Measurements from ENCODE around the gene CACNA2D1.

Gene CACNA2D1

GRCh38 chr7:82131215-82131614 is 312.4 kb downstream of the CACNA2D1 start:
- H3K4me1 ChIP-seq (ENCODE audit: control insufficient read depth in 1 of 2, insufficient read depth in 2 of 2, low read length in 2 of 2), result peaks cover 0 to 6% of the 10 kb centered on the region in 2 donors
- H3K4me3 ChIP-seq (ENCODE audit: low read depth in 1 of 2, low read length in 2 of 2), result no peak overlapping the region
- no peaks in the 10 kb centered on the region for H3K36me3 ChIP-seq (ENCODE audit: control insufficient read depth in 1 of 2, insufficient read depth in 2 of 2, low read length in 2 of 2)
- H3K27ac ChIP-seq (ENCODE audit: low read length), result no peak overlapping the region
- H3K27me3 ChIP-seq (ENCODE audit: low read depth, low read length), result no peaks in the 10 kb centered on the region
- no peaks in the 10 kb centered on the region for H3K9me3 ChIP-seq (ENCODE audit: control insufficient read depth in 1 of 2, low read length in 2 of 2)

DNA sequence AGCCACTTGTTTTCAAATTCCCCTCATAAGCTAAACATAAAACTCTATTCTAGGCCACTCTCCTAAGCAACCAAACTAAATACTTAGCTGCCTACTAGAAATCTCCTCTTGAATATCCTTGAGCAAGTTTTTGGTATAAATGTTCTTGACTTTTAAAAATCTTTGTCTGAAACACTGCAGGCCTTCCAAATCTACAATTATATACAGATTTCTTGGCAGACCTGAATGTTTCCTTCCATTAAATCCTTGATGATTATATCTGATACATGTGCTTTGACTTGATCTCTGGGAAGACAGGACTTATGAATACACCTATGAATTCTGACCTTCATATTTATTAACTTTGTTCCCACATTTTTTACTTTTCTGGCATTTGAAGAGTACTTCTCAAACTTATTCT is 314.5 kb downstream of the CACNA2D1 start:
- Histone ChIP-seq H3K27me3 (ENCODE audit: low read depth, low read length) (no peaks in the 10 kb centered on the region), H3K9me3 (ENCODE audit: control insufficient read depth in 1 of 2, low read length in 2 of 2) (peaks cover 5 to 6% of the 10 kb centered on the region in 2 donors), H3K27ac (ENCODE audit: low read length) (no peak overlapping the region), H3K4me1 (ENCODE audit: control insufficient read depth in 1 of 2, insufficient read depth in 2 of 2, low read length in 2 of 2) (peaks cover 0 to 6% of the 10 kb centered on the region in 2 donors), H3K36me3 (ENCODE audit: control insufficient read depth in 1 of 2, insufficient read depth in 2 of 2, low read length in 2 of 2) (peaks cover 0 to 4% of the 10 kb centered on the region in 2 donors), H3K4me3 (ENCODE audit: low read depth in 1 of 2, low read length in 2 of 2) (no peak overlapping the region)

DNA sequence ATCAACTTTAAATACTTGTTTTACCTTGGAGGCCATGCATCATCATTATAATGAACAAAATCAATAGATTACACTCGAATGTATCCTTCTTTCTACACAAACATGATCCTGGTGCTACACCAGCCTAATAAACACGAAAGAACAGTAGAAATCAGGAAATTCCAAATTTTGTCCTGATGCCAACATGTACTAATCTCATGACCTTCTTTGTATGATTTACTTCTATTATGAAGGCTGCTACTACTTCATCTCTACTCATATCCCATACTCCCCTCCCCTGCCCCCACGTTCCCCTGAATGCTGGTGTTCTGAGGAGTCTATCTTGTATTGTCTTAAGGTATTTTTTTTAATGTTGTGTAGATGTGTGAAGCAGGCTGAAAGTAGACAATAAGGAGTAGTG is 315.0 kb downstream of the CACNA2D1 start:
- Histone ChIP-seq H3K36me3 (ENCODE audit: control insufficient read depth in 1 of 2, insufficient read depth in 2 of 2, low read length in 2 of 2) (peaks cover 0 to 6% of the 10 kb centered on the region in 2 donors), H3K4me3 (ENCODE audit: low read depth in 1 of 2, low read length in 2 of 2) (no peak overlapping the region), H3K4me1 (ENCODE audit: control insufficient read depth in 1 of 2, insufficient read depth in 2 of 2, low read length in 2 of 2) (peaks cover 0 to 6% of the 10 kb centered on the region in 2 donors), H3K9me3 (ENCODE audit: control insufficient read depth in 1 of 2, low read length in 2 of 2) (peaks cover 6% of the 10 kb centered on the region in 2 donors), H3K27ac (ENCODE audit: low read length) (no peak overlapping the region), H3K27me3 (ENCODE audit: low read depth, low read length) (no peaks in the 10 kb centered on the region)

GRCh38 chr7:82126576-82126975 is 317.0 kb downstream of the CACNA2D1 start:
- Histone ChIP-seq H3K36me3 (ENCODE audit: control insufficient read depth in 1 of 2, insufficient read depth in 2 of 2, low read length in 2 of 2) (peaks cover 0 to 6% of the 10 kb centered on the region in 2 donors), H3K9me3 (ENCODE audit: control insufficient read depth in 1 of 2, low read length in 2 of 2) (peaks cover 6% of the 10 kb centered on the region in 2 donors), H3K4me3 (ENCODE audit: low read depth in 1 of 2, low read length in 2 of 2) (no peak overlapping the region), H3K27ac (ENCODE audit: low read length) (no peak overlapping the region), H3K27me3 (ENCODE audit: low read depth, low read length) (no peaks in the 10 kb centered on the region), H3K4me1 (ENCODE audit: control insufficient read depth in 1 of 2, insufficient read depth in 2 of 2, low read length in 2 of 2) (peaks cover 0 to 6% of the 10 kb centered on the region in 2 donors)

DNA sequence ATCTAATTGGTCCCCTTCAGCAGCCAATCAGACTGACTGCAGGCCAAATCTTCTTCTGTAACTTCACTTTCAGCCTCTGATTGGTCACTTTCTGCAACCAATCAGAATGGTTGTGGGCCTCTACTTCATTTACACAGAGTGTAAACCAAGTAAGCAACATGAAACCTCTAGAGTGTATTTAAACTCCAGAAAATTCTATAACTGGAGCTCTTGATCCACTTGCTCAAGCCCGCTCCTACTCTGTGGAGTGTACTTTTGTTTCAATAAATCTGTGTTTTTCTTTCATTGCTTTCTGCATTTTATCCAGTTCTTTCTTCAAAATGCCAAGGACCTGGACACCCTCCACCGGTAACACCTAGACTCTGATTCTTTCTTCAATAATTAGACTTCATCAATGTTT is 319.1 kb downstream of the CACNA2D1 start:
- Histone ChIP-seq H3K9me3 (ENCODE audit: control insufficient read depth in 1 of 2, low read length in 2 of 2) (peaks cover 6% of the 10 kb centered on the region in 2 donors), H3K27ac (ENCODE audit: low read length) (no peak overlapping the region), H3K36me3 (ENCODE audit: control insufficient read depth in 1 of 2, insufficient read depth in 2 of 2, low read length in 2 of 2) (peaks cover 0 to 6% of the 10 kb centered on the region in 2 donors), H3K4me1 (ENCODE audit: control insufficient read depth in 1 of 2, insufficient read depth in 2 of 2, low read length in 2 of 2) (peaks cover 0 to 6% of the 10 kb centered on the region in 2 donors), H3K27me3 (ENCODE audit: low read depth, low read length) (no peaks in the 10 kb centered on the region), H3K4me3 (ENCODE audit: low read depth in 1 of 2, low read length in 2 of 2) (no peak overlapping the region)

DNA sequence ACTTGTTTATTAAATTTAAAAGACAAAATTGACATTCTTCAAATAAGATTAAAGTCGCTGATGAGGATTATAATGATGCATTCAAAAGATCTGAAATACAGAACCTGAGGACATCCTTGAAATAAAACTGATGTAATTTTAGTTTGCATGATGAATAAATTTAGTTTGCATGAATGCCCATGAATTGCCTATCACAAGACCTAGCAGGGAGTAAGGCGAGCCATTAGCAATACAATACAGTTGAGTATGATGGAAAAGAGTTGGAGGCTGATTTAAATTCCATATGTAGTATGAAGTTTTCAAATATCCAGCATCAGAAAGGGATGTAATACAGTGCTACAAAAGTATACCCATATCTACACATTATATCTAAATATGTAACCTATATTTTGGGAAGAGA is 321.3 kb downstream of the CACNA2D1 start:
- Histone ChIP-seq H3K9me3 (ENCODE audit: control insufficient read depth in 1 of 2, low read length in 2 of 2) (peaks cover 6% of the 10 kb centered on the region in 2 donors), H3K4me1 (ENCODE audit: control insufficient read depth in 1 of 2, insufficient read depth in 2 of 2, low read length in 2 of 2) (no peaks in the 10 kb centered on the region), H3K36me3 (ENCODE audit: control insufficient read depth in 1 of 2, insufficient read depth in 2 of 2, low read length in 2 of 2) (peaks cover 0 to 6% of the 10 kb centered on the region in 2 donors), H3K27ac (ENCODE audit: low read length) (no peak overlapping the region), H3K27me3 (ENCODE audit: low read depth, low read length) (no peaks in the 10 kb centered on the region), H3K4me3 (ENCODE audit: low read depth in 1 of 2, low read length in 2 of 2) (no peak overlapping the region)

- Histone ChIP-seq H3K27ac (ENCODE audit: low read length) (no peak overlapping the region), H3K4me1 (ENCODE audit: control insufficient read depth in 1 of 2, insufficient read depth in 2 of 2, low read length in 2 of 2) (no peaks in the 10 kb centered on the region), H3K9me3 (ENCODE audit: control insufficient read depth in 1 of 2, low read length in 2 of 2) (no peaks in the 10 kb centered on the region), H3K36me3 (ENCODE audit: control insufficient read depth in 1 of 2, insufficient read depth in 2 of 2, low read length in 2 of 2) (no peaks in the 10 kb centered on the region), H3K4me3 (ENCODE audit: low read depth in 1 of 2, low read length in 2 of 2) (no peak overlapping the region), H3K27me3 (ENCODE audit: low read depth, low read length) (no peaks in the 10 kb centered on the region)
Measured at GRCh38 chr7:82114237-82114636, 329.3 kb downstream of the CACNA2D1 start.

DNA sequence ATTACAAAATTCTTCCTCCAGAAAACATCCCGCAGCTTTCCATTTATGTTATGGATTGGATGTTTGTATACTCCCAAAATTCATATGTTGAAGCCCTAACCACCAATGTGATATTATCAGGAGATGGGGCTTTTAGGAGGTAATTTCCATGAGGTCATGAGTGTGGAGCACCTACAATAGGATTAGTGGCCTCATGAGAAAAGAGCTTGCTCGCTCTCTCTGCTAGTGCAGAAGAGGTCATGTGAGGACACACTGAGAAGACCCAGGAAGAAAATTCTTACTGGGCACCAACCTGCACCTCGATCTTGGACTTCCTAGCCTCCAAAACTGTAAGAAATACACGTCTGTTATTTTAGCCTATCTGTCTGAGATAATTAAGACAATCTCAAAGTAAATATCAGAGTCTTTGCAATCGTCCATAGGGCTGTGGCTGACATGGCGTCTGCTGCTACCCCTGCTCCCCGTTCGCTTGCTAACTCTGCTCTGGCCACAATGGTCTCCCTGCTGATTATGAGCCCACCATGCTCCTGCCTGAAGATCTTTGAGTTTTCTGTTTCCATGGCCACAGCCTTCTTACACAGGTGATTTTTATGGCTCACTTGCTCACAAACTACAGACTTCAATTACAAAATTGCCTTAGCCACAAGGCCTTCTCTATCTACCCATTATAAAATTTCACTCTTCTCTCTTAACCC is 333.3 kb downstream of the CACNA2D1 start:
- Histone ChIP-seq H3K36me3 (ENCODE audit: control insufficient read depth in 1 of 2, insufficient read depth in 2 of 2, low read length in 2 of 2) (no peaks in the 10 kb centered on the region), H3K9me3 (ENCODE audit: control insufficient read depth in 1 of 2, low read length in 2 of 2) (no peaks in the 10 kb centered on the region), H3K27me3 (ENCODE audit: low read depth, low read length) (no peaks in the 10 kb centered on the region), H3K27ac (ENCODE audit: low read length) (no peak overlapping the region), H3K4me1 (ENCODE audit: control insufficient read depth in 1 of 2, insufficient read depth in 2 of 2, low read length in 2 of 2) (no peaks in the 10 kb centered on the region), H3K4me3 (ENCODE audit: low read depth in 1 of 2, low read length in 2 of 2) (no peak overlapping the region)

GRCh38 chr7:82109288-82109687 is 334.3 kb downstream of the CACNA2D1 start:
- Histone ChIP-seq H3K4me3 (ENCODE audit: low read depth in 1 of 2, low read length in 2 of 2) (no peak overlapping the region), H3K4me1 (ENCODE audit: control insufficient read depth in 1 of 2, insufficient read depth in 2 of 2, low read length in 2 of 2) (no peaks in the 10 kb centered on the region), H3K27ac (ENCODE audit: low read length) (no peak overlapping the region), H3K9me3 (ENCODE audit: control insufficient read depth in 1 of 2, low read length in 2 of 2) (no peaks in the 10 kb centered on the region), H3K36me3 (ENCODE audit: control insufficient read depth in 1 of 2, insufficient read depth in 2 of 2, low read length in 2 of 2) (no peaks in the 10 kb centered on the region), H3K27me3 (ENCODE audit: low read depth, low read length) (no peaks in the 10 kb centered on the region)

DNA sequence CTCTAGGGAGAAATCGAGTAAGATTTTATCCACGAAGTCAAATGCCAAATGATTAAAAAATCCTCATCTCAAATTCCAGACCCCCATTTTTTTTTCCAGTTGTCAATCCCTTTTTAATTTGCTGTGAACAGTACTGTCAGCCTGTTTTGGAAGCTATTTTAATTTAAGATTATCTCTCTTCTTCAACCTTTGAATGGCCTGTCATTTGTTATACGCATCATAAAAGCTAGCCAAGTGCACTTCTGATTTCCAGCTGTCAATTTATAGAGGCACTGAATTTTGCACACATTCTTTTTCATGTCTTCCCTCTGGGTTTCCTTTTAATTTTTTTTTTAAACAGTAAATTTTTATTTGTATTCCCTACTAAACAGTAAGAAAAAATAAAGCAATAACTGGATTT is 337.4 kb downstream of the CACNA2D1 start:
- no peaks in the 10 kb centered on the region for H3K9me3 ChIP-seq (ENCODE audit: control insufficient read depth in 1 of 2, low read length in 2 of 2)
- H3K27me3 ChIP-seq (ENCODE audit: low read depth, low read length), result no peaks in the 10 kb centered on the region
- no peak overlapping the region for H3K4me3 ChIP-seq (ENCODE audit: low read depth in 1 of 2, low read length in 2 of 2)
- H3K4me1 ChIP-seq (ENCODE audit: control insufficient read depth in 1 of 2, insufficient read depth in 2 of 2, low read length in 2 of 2), result no peaks in the 10 kb centered on the region
- H3K36me3 ChIP-seq (ENCODE audit: control insufficient read depth in 1 of 2, insufficient read depth in 2 of 2, low read length in 2 of 2), result no peaks in the 10 kb centered on the region
- no peak overlapping the region for H3K27ac ChIP-seq (ENCODE audit: low read length)

DNA sequence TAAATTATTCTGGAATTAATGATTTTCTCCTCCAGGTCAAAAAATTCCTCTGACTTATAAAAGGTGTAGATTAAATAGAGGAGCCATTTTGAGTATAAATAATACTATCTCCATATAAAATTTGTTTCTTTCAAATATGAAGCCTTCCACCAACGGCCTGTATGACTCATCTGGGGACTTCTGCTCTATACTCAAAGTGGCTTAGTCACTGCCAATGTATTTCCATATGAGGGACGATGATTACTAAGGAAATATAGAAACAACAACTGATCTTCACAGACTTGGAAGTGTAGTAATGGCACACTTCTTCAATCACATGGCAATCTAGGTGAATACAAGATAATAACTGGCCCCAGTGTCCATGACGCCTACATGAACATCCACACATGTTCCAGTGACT is 338.1 kb downstream of the CACNA2D1 start:
- no peaks in the 10 kb centered on the region for H3K27me3 ChIP-seq (ENCODE audit: low read depth, low read length)
- no peak overlapping the region for H3K27ac ChIP-seq (ENCODE audit: low read length)
- no peaks in the 10 kb centered on the region for H3K4me1 ChIP-seq (ENCODE audit: control insufficient read depth in 1 of 2, insufficient read depth in 2 of 2, low read length in 2 of 2)

GRCh38 chr7:82098414-82098813 is 345.2 kb downstream of the CACNA2D1 start:
- Histone ChIP-seq H3K36me3 (ENCODE audit: control insufficient read depth in 1 of 2, insufficient read depth in 2 of 2, low read length in 2 of 2) (no peaks in the 10 kb centered on the region), H3K27me3 (ENCODE audit: low read depth, low read length) (no peaks in the 10 kb centered on the region), H3K4me3 (ENCODE audit: low read depth in 1 of 2, low read length in 2 of 2) (no peak overlapping the region), H3K9me3 (ENCODE audit: control insufficient read depth in 1 of 2, low read length in 2 of 2) (no peaks in the 10 kb centered on the region), H3K27ac (ENCODE audit: low read length) (no peak overlapping the region), H3K4me1 (ENCODE audit: control insufficient read depth in 1 of 2, insufficient read depth in 2 of 2, low read length in 2 of 2) (no peaks in the 10 kb centered on the region)

More for the DNA sequence above, 338.1 kb downstream of the CACNA2D1 start:
- H3K9me3 ChIP-seq (ENCODE audit: control insufficient read depth in 1 of 2, low read length in 2 of 2), result no peaks in the 10 kb centered on the region
- no peaks in the 10 kb centered on the region for H3K36me3 ChIP-seq (ENCODE audit: control insufficient read depth in 1 of 2, insufficient read depth in 2 of 2, low read length in 2 of 2)
- no peak overlapping the region for H3K4me3 ChIP-seq (ENCODE audit: low read depth in 1 of 2, low read length in 2 of 2)
